Muscle of leg (tissue), 11 donors: ENCODE data around the gene ATXN7. TPM values are rescaled to one million over a fixed set of nuclear protein-coding genes. Genes with fewer than 3 reads are reported as not detected.

ENCODE experiments used
- DNase-seq: peaks from one replicate; pipeline ENCODE4 v3.0.0; 2013
- H3K27ac ChIP-seq: one replicate; pipeline ENCODE4 v1.5.1; 2013; ENCODE audit warnings: mild to moderate bottlenecking, low read length, control low read depth
- H3K27me3 ChIP-seq: one replicate; pipeline ENCODE4 v1.6.1; 2013; ENCODE audit warnings: low read length; ENCODE audit not compliant: control insufficient read depth, insufficient read depth
- H3K36me3 ChIP-seq: one replicate; pipeline ENCODE4 v1.6.1; 2013; ENCODE audit warnings: low read length; ENCODE audit not compliant: control insufficient read depth, insufficient read depth
- H3K4me1 ChIP-seq: one replicate; pipeline ENCODE4 v1.6.1; 2013; ENCODE audit warnings: low read length; ENCODE audit not compliant: control insufficient read depth, insufficient read depth
- H3K4me3 ChIP-seq: one replicate; pipeline ENCODE4 v1.5.1; 2013; ENCODE audit warnings: low read length, control low read depth
- H3K9me3 ChIP-seq: replicated peaks from 2 replicates; pipeline ENCODE4 v1.6.1; 2013; ENCODE audit warnings: low read depth, low read length; ENCODE audit not compliant: control insufficient read depth
- WGBS: methylation state at CpG from one replicate; pipeline ENCODE4 v1.1.5; 2013; ENCODE audit warnings: missing lambda C conversion rate; ENCODE audit not compliant: insufficient coverage; 5-methylcytosine and 5-hydroxymethylcytosine counted together
- polyA plus RNA-seq, 8 donors: library from polyadenylated mRNA; unstranded; fragments of 120-200 nt; gene quantifications; one replicate each; pipeline versions ENCODE4 v1.2.1 to v1.2.3, GENCODE V29; 2013; ENCODE audit warnings: inconsistent platforms in 1 of 8, low replicate concordance in 1 of 8; ENCODE audit not compliant: insufficient read length in 8 of 8, insufficient read depth in 1 of 8
- total RNA-seq: library from RNA; stranded (reverse); fragments of 120-200 nt; gene quantifications from one replicate; pipeline ENCODE4 v1.2.4, GENCODE V29; 2013

ATXN7 gene
- total and polyA plus RNA-seq, 9 donors: 8.1 to 13.6 (median 9.5) TPM

GRCh38 chr3:63946753-63947152, 83.1 kb downstream of the ATXN7 start:
- no peaks in the 10 kb centered on the region for H3K27me3 ChIP-seq
- H3K36me3 ChIP-seq: peaks cover 4% of the 10 kb centered on the region
- H3K27ac ChIP-seq: no peak overlapping the region
- DNase-seq: no peak
- 100% methylated on average over 1 of the region's 2 CpGs for WGBS
- peaks cover 2% of the 10 kb centered on the region for H3K4me1 ChIP-seq
- H3K4me3 ChIP-seq: no peak overlapping the region
- no peaks in the 10 kb centered on the region for H3K9me3 ChIP-seq

- Histone ChIP-seq H3K4me3 (no peak overlapping the region), H3K27me3 (no peaks in the 10 kb centered on the region), H3K9me3 (no peaks in the 10 kb centered on the region), H3K4me1 (peaks cover 2% of the 10 kb centered on the region), H3K36me3 (peaks cover 4% of the 10 kb centered on the region), H3K27ac (no peak overlapping the region)
- DNase-seq: no peak
- WGBS: 90% methylated on average over 1 of the region's 2 CpGs
Measured at GRCh38 chr3:63947594-63947993, 83.9 kb downstream of the ATXN7 start.

- no peak overlapping the region for H3K4me3 ChIP-seq
- peaks cover 8% of the 10 kb centered on the region for H3K36me3 ChIP-seq
- DNase-seq: peak; percentile 90
- H3K27ac ChIP-seq: peak overlapping the region; percentile 80
- WGBS: 80% methylated on average over 1 of the region's 2 CpGs
- no peaks in the 10 kb centered on the region for H3K9me3 ChIP-seq
- peaks cover 2% of the 10 kb centered on the region for H3K4me1 ChIP-seq
- no peaks in the 10 kb centered on the region for H3K27me3 ChIP-seq
Measured at GRCh38 chr3:63949005-63949404, 85.3 kb downstream of the ATXN7 start.

GRCh38 chr3:63950698-63951097, 87.0 kb downstream of the ATXN7 start:
- no peaks in the 10 kb centered on the region for H3K27me3 ChIP-seq
- H3K9me3 ChIP-seq: no peaks in the 10 kb centered on the region
- H3K36me3 ChIP-seq: peaks cover 11% of the 10 kb centered on the region
- no peak for DNase-seq
- no peak overlapping the region for H3K27ac ChIP-seq
- no CpG with 5 or more reads among the region's 1 CpG for WGBS
- H3K4me3 ChIP-seq: no peak overlapping the region
- peaks cover 2% of the 10 kb centered on the region for H3K4me1 ChIP-seq

GRCh38 chr3:63951492-63952247, 88.0 kb downstream of the ATXN7 start:
- H3K4me3 ChIP-seq: no peak overlapping the region
- no peaks in the 10 kb centered on the region for H3K27me3 ChIP-seq
- no peaks in the 10 kb centered on the region for H3K9me3 ChIP-seq
- no CpG with 5 or more reads among the region's 1 CpG for WGBS
- H3K36me3 ChIP-seq: peaks cover 11% of the 10 kb centered on the region
- no peak overlapping the region for H3K27ac ChIP-seq
- no peak for DNase-seq
- H3K4me1 ChIP-seq: peaks cover 2% of the 10 kb centered on the region

GRCh38 chr3:63952248-63952594, 88.6 kb downstream of the ATXN7 start:
- H3K4me3 ChIP-seq: no peak overlapping the region
- no peak overlapping the region for H3K27ac ChIP-seq
- H3K9me3 ChIP-seq: no peaks in the 10 kb centered on the region
- H3K4me1 ChIP-seq: peaks cover 2% of the 10 kb centered on the region
- H3K27me3 ChIP-seq: no peaks in the 10 kb centered on the region
- H3K36me3 ChIP-seq: peaks cover 11% of the 10 kb centered on the region
- no peak for DNase-seq
- no CpG with 5 or more reads among the region's 2 CpGs for WGBS

GRCh38 chr3:63954182-63954581, 90.5 kb downstream of the ATXN7 start:
- H3K4me3 ChIP-seq: no peak overlapping the region
- no peak for DNase-seq
- 91% methylated on average over 4 of the region's 5 CpGs for WGBS
- H3K36me3 ChIP-seq: peaks cover 11% of the 10 kb centered on the region
- H3K27me3 ChIP-seq: no peaks in the 10 kb centered on the region
- no peak overlapping the region for H3K27ac ChIP-seq
- H3K4me1 ChIP-seq: no peaks in the 10 kb centered on the region
- no peaks in the 10 kb centered on the region for H3K9me3 ChIP-seq

- Histone ChIP-seq H3K4me1 (peaks cover 2% of the 10 kb centered on the region), H3K9me3 (no peaks in the 10 kb centered on the region), H3K4me3 (no peak overlapping the region), H3K27ac (no peak overlapping the region), H3K36me3 (peaks cover 11% of the 10 kb centered on the region), H3K27me3 (no peaks in the 10 kb centered on the region)
- no peak for DNase-seq
- 100% methylated on average over 1 of the region's 3 CpGs for WGBS
Measured at GRCh38 chr3:63955036-63955650, 91.5 kb downstream of the ATXN7 start.

GRCh38 chr3:63955830-63956545, 92.3 kb downstream of the ATXN7 start:
- no peak overlapping the region for H3K27ac ChIP-seq
- DNase-seq: no peak
- H3K4me1 ChIP-seq: peaks cover 4% of the 10 kb centered on the region
- no peak overlapping the region for H3K4me3 ChIP-seq
- H3K27me3 ChIP-seq: no peaks in the 10 kb centered on the region
- H3K36me3 ChIP-seq: peaks cover 11% of the 10 kb centered on the region
- whole genome bisulfite sequencing: 89% methylated on average over 9 of the region's 13 CpGs
- no peaks in the 10 kb centered on the region for H3K9me3 ChIP-seq

GRCh38 chr3:63959146-63959545, 95.5 kb downstream of the ATXN7 start:
- peaks cover 2% of the 10 kb centered on the region for H3K36me3 ChIP-seq
- no peak overlapping the region for H3K4me3 ChIP-seq
- H3K27me3 ChIP-seq: no peaks in the 10 kb centered on the region
- peaks cover 4% of the 10 kb centered on the region for H3K4me1 ChIP-seq
- WGBS: 0% methylated on average over 1 of the region's 3 CpGs
- H3K27ac ChIP-seq: no peak overlapping the region
- no peaks in the 10 kb centered on the region for H3K9me3 ChIP-seq
- DNase-seq: peak; percentile 64
